Activated T-cell treated with anti-CD3 and anti-CD28 coated beads for 4 hours (primary cell): ENCODE measurements around the gene CALB2.

Experiments
- DNase-seq: peaks from one replicate; pipeline ENCODE4 v3.0.0-alpha.2; 2020

CALB2 gene

DNA sequence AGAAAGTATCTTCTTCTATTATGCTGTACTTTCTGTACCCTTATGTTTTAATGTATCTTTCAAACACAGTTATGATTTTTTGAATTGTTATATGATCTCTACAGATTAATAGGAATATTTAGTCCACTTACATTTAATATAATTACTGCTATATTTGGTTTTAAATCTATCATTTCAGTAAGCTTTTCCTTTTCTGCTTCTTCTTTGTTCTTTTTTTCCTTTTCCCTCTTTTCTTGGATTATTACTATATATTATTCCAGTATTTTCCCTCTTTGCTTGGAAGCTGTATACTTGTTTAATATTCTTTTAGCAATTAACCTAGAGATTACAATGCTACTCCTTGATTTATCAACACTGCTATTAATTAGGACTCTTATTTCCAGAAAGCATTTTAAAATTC lies 69.9 kb downstream of the CALB2 start:
- no peak for DNase-seq

DNA sequence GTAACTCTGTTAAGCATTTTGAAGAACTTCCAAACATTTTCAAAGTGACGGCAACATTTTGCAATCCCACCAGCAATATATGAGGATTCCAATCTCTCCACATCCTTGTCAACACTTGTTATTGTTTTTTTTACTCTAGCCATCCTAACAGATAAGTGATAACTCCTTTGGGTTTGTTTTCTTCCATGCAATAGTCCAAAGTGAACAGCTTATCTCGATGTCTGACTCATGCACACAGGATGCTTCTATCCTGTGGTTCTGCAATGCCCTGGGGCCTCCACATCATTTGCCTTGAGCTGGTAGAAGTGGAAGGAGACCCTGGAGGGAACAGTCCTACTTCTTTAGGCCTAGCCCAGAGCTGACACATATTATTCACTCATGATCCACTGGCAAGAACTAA lies 70.4 kb downstream of the CALB2 start:
- DNase-seq = no peak

GRCh38 chr16:71429581-71429980 lies 71.1 kb downstream of the CALB2 start:
- no peak for DNase-seq

- DNase-seq = no peak
Measured at GRCh38 chr16:71430744-71431143, 72.2 kb downstream of the CALB2 start.

DNA sequence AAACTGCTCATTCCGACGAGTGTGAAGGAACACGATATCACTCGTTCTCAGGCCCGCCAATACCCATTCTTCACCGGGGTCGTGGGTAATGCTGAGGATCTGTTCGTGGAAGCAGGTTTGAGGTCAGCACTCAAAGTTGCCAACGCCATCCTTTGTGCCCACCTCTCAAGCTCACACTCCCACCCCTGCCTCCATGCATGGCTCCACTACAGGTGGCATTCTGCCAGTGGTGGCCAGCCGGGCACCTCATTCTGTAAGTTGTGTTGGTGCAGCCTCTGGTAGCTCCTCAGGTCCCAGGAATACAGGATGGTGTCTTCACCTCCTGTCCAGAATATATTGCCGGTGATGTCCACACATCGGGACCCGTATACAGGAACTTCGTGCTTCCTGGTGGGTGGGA lies 72.7 kb downstream of the CALB2 start:
- no peak for DNase-seq

DNA sequence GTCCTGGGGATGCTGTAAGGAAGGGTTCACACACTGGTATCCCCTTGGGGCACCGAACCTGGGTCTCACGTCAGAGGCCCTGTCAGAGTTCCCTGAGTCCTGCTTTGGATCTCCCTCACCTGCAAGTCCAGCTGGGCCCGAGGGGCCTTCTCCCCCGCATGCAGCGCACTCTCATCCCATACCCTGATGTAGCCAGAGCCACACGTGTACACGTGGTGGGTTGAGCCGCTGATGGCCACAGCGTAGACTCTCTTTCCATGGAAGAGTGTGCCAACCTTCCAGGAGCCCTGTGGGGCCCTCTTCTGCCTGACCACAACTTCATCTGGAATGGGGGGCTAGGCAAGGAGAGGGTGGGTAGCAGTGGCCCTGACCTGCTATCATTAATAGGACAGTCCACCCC lies 73.5 kb downstream of the CALB2 start:
- DNase-seq = no peak

- no peak for DNase-seq
Measured at GRCh38 chr16:71432906-71433305, 74.4 kb downstream of the CALB2 start.

GRCh38 chr16:71436473-71436872 lies 78.0 kb downstream of the CALB2 start:
- no peak for DNase-seq

DNA sequence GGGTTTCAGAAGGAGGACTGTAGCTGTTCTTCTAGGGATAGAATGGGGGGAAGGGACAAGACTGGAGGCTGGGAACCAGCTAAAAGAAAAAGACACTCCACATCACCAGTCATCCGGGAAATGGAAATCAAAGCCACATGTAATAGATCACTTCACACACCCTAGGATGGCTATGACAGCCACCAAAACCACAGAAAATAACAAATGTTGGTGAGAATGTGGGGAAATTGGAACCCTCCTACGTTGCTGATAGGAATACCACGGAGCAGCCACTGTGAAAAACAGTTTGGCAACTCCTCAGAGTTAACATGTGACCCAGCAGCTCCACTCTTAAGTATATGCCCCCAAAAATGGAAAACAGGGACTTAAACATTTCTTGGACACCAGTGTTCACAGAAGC lies 81.0 kb downstream of the CALB2 start:
- DNase-seq = no peak
